Caco-2 (cell line): Measurements from ENCODE around the gene DLX6. TPM values are rescaled to one million over a fixed set of nuclear protein-coding genes. Genes with fewer than 3 reads are reported as not detected.

Experiments
- BruUV-seq: library from RNA; stranded (reverse); fragments of 400-500 nt; replicated peaks from 2 replicates; lab custom pipeline; 2021; lab: Mats Ljungman, UMichigan
- CTCF ChIA-PET: fragments of 300-600 bp; sonication (Branson Sonifier 250); formaldehyde crosslinking; loops from one replicate; lab custom pipeline; 2022; ENCODE audit warnings: antibody characterized with exemption; lab: Charles Lee
- POLR2A ChIA-PET: fragments of 300-600 bp; sonication (Branson Sonifier 250); formaldehyde crosslinking; loops from one replicate; lab custom pipeline; 2022; ENCODE audit warnings: antibody characterized with exemption; lab: Charles Lee
- DNase-seq, 2 experiments: peaks; one replicate each; pipeline versions ENCODE4 v3.0.0 to v3.0.0-alpha.2; 2020 to 2022
- H3K27me3 ChIP-seq: replicated peaks from 2 replicates; pipeline ENCODE4 v1.6.0; 2011; ENCODE audit warnings: low read length; ENCODE audit not compliant: control insufficient read depth, insufficient read depth
- H3K36me3 ChIP-seq: 2 replicates; pipeline ENCODE4 v1.5.1; 2011; ENCODE audit warnings: low read length; ENCODE audit not compliant: control insufficient read depth, insufficient read depth
- H3K4me1 ChIP-seq: fragments of 250-450 bp; sonication (Bioruptor Pico); 2 replicates; pipeline ENCODE4 v1.5.1; 2020; ENCODE audit warnings: mild to moderate bottlenecking
- H3K4me3 ChIP-seq: 2 replicates; pipeline ENCODE4 v1.5.1; 2011; ENCODE audit warnings: low read depth, mild to moderate bottlenecking, control low read depth, low read length
- H3K9me3 ChIP-seq: fragments of 250-450 bp; sonication (Bioruptor Pico); 2 replicates; pipeline ENCODE4 v1.5.1; 2020; ENCODE audit warnings: mild to moderate bottlenecking, moderate library complexity
- H3K27ac Mint-ChIP-seq: one replicate; pipeline ENCODE4 v1.8.0; 2022; ENCODE audit warnings: mixed read lengths; ENCODE audit not compliant: unreplicated experiment
- H3K27me3 Mint-ChIP-seq: one replicate; pipeline ENCODE4 v1.8.0; 2022; ENCODE audit warnings: mixed read lengths; ENCODE audit not compliant: insufficient read depth, unreplicated experiment
- H3K36me3 Mint-ChIP-seq: one replicate; pipeline ENCODE4 v1.8.0; 2022; ENCODE audit warnings: mild to moderate bottlenecking, mixed read lengths; ENCODE audit not compliant: insufficient read depth, unreplicated experiment
- H3K4me1 Mint-ChIP-seq: one replicate; pipeline ENCODE4 v1.8.0; 2022; ENCODE audit warnings: low read depth, mixed read lengths; ENCODE audit not compliant: unreplicated experiment
- H3K4me3 Mint-ChIP-seq: one replicate; pipeline ENCODE4 v1.8.0; 2022; ENCODE audit warnings: mild to moderate bottlenecking, moderate library complexity, mixed read lengths; ENCODE audit not compliant: unreplicated experiment
- H3K9me3 Mint-ChIP-seq: one replicate; pipeline ENCODE4 v1.8.0; 2022; ENCODE audit warnings: mixed read lengths; ENCODE audit not compliant: unreplicated experiment
- intact Hi-C: fragments of 100-400 bp; cut with micrococcal nuclease; formaldehyde crosslinking; loops from one replicate; pipeline ENCODE4 v1.10.0; 2022; ENCODE audit not compliant: unreplicated experiment
- total RNA-seq: library from RNA; stranded (reverse); gene quantifications from 2 replicates; pipeline ENCODE4 v1.2.3, GENCODE V29; 2022
- TF ChIP-seq, protein P1 (sequence below), 2 experiments: fragments of 200-600 bp in 1 of 2; IDR thresholded peaks; 1 replicate in 1 of 2; 2 replicates in 1 of 2; pipeline versions ENCODE4 v1.5.1 to v1.8.0; 2011 to 2022; ENCODE audit warnings: antibody characterized with exemption in 1 of 2, control low read depth in 1 of 2, inconsistent platforms in 1 of 2, low read depth in 1 of 2, low read length in 1 of 2, mild to moderate bottlenecking in 1 of 2, moderate library complexity in 1 of 2; ENCODE audit not compliant: insufficient read depth in 1 of 2, severe bottlenecking in 1 of 2, unreplicated experiment in 1 of 2

The DLX6 gene
- total RNA-seq, 1 experiment from 2014 or later, result 3.5 TPM

DNA sequence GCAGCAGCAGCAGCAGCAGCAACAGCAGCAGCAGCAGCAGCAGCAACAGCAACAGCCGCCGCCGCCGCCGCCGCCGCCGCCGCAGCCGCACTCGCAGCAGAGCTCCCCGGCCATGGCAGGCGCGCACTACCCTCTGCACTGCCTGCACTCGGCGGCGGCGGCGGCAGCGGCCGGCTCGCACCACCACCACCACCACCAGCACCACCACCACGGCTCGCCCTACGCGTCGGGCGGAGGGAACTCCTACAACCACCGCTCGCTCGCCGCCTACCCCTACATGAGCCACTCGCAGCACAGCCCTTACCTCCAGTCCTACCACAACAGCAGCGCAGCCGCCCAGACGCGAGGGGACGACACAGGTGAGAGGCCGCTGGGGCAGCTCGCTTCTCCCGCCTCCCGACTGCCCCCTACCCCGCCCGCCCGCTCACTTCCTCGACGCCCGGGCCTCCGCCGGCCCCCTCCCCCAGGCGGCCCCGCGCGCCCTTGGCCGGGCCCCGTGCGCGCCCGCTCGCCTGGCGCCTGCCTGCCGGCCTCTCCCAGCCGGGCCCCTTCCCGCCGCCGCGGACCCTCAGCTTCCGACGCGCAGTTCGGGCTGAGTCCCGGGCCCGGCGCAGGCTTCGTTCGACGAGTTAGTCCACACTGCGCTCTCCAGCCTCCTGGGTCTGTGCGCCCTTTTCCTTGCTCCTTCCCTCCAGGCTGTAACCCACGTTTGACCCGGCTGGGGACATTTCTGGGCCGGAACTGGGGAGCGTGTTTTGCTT is 882 bp downstream of the DLX6 start:
- no peaks in the 10 kb centered on the region for H3K27me3 Mint-ChIP-seq
- H3K4me3 ChIP-seq, result peak overlapping the region; percentile 80
- peak; percentile 82 for DNase-seq
- peaks cover 6% of the 10 kb centered on the region; the same call in 1 of the 2 replicates for H3K4me1 ChIP-seq
- H3K27ac Mint-ChIP-seq, result peak overlapping the region; percentile 66
- no peaks in the 10 kb centered on the region for H3K27me3 ChIP-seq
- H3K36me3 ChIP-seq, result no peaks in the 10 kb centered on the region
- H3K9me3 ChIP-seq, result no peaks in the 10 kb centered on the region
- peak overlapping the region; percentile 86 for H3K4me3 Mint-ChIP-seq
- intact Hi-C loops, result no loop called here
- H3K9me3 Mint-ChIP-seq, result no peaks in the 10 kb centered on the region
- H3K4me1 Mint-ChIP-seq, result no peaks in the 10 kb centered on the region
- TF ChIP-seq, protein P1, sequence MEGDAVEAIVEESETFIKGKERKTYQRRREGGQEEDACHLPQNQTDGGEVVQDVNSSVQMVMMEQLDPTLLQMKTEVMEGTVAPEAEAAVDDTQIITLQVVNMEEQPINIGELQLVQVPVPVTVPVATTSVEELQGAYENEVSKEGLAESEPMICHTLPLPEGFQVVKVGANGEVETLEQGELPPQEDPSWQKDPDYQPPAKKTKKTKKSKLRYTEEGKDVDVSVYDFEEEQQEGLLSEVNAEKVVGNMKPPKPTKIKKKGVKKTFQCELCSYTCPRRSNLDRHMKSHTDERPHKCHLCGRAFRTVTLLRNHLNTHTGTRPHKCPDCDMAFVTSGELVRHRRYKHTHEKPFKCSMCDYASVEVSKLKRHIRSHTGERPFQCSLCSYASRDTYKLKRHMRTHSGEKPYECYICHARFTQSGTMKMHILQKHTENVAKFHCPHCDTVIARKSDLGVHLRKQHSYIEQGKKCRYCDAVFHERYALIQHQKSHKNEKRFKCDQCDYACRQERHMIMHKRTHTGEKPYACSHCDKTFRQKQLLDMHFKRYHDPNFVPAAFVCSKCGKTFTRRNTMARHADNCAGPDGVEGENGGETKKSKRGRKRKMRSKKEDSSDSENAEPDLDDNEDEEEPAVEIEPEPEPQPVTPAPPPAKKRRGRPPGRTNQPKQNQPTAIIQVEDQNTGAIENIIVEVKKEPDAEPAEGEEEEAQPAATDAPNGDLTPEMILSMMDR (IDR thresholded peaks at IDR 0.05; ENCODE audit: insufficient read depth in 1 of 2, low read depth in 1 of 2, low read length in 1 of 2, severe bottlenecking in 1 of 2, unreplicated experiment in 1 of 2), result no peak
- ChIA-PET CTCF (interaction anchor here (1.8 to 4.0 kb wide), 2 partner anchors 11 to 21 kb away, joined by 8 to 13 read pairs; no protein-coding TSS in a partner anchor), POLR2A (interaction anchor here (0.5 to 1.0 kb wide), 4 partner anchors 10 to 723 kb away, joined by 3 to 8 read pairs (median 4); no protein-coding TSS in a partner anchor)
- no peaks in the 10 kb centered on the region for H3K36me3 Mint-ChIP-seq
- no TSS peak for BruUV-seq

GRCh38 chr7:97006816-97007582 is 1.6 kb downstream of the DLX6 start:
- intact Hi-C loops, result no loop called here
- no TSS peak for BruUV-seq

More at GRCh38 chr7:97006816-97007582, 1.6 kb downstream of the DLX6 start:
- H3K4me1 ChIP-seq, result peaks cover 6% of the 10 kb centered on the region; the same call in 1 of the 2 replicates
- POLR2A ChIA-PET, result interaction anchor here (0.5 to 1.0 kb wide), 3 partner anchors 20 to 1051 kb away, joined by 4 to 16 read pairs (median 4); no protein-coding TSS in a partner anchor
- peak overlapping the region; percentile 80 for H3K4me3 ChIP-seq
- Mint-ChIP-seq H3K4me1 (no peaks in the 10 kb centered on the region), H3K27me3 (no peaks in the 10 kb centered on the region), H3K36me3 (no peaks in the 10 kb centered on the region), H3K4me3 (peak overlapping the region; percentile 86), H3K9me3 (no peaks in the 10 kb centered on the region), H3K27ac (peak overlapping the region; percentile 66)
- no peaks in the 10 kb centered on the region for H3K27me3 ChIP-seq
- CTCF ChIA-PET, result interaction anchor here (1.8 to 4.0 kb wide), 2 partner anchors 10 to 20 kb away, joined by 8 to 13 read pairs; no protein-coding TSS in a partner anchor
- TF ChIP-seq, protein P1 (IDR thresholded peaks at IDR 0.05; ENCODE audit: insufficient read depth in 1 of 2, low read depth in 1 of 2, low read length in 1 of 2, severe bottlenecking in 1 of 2, unreplicated experiment in 1 of 2), result no peak
- H3K36me3 ChIP-seq, result no peaks in the 10 kb centered on the region
- no peaks in the 10 kb centered on the region for H3K9me3 ChIP-seq
- DNase-seq, result no peak
